Activated CD8-positive, alpha-beta memory T cell treated with anti-CD3 and anti-CD28 coated beads, Interleukin-2, amount 10 ng/mL, durations not matched to agents 7 days and 5 days (primary cell): Measurements from ENCODE around the gene ARHGEF1. TPM values are rescaled to one million over a fixed set of nuclear protein-coding genes. Genes with fewer than 3 reads are reported as not detected.
A peak's percentile ranks its signal among the peaks of the same experiment; 100 is the strongest.
"Not testable (repeated sequence)": the region's sequence is repeated elsewhere in the genome, so short reads cannot be mapped to it uniquely, and the experiment has no call there.

Experiments used
- ATAC-seq: fragments of 150-1000 bp; cut with Tn5 transposase; one replicate; pipeline ENCODE4 v1.10.0; 2021; ENCODE audit warnings: moderate library complexity
- CTCF ChIA-PET: fragments of 350-600 bp; sonication (Branson Sonifier 250); formaldehyde crosslinking; loops from one replicate; lab custom pipeline; 2021; ENCODE audit warnings: antibody characterized with exemption; lab: Charles Lee
- DNase-seq: peaks from one replicate; pipeline ENCODE4 v3.0.0-alpha.2; 2020
- H3K27ac Mint-ChIP-seq: one replicate; pipeline ENCODE4 v1.8.0; 2021; ENCODE audit warnings: mild to moderate bottlenecking, mixed read lengths
- H3K27me3 Mint-ChIP-seq: one replicate; pipeline ENCODE4 v1.8.0; 2021; ENCODE audit warnings: mixed read lengths
- H3K36me3 Mint-ChIP-seq: one replicate; pipeline ENCODE4 v1.8.0; 2021; ENCODE audit warnings: mild to moderate bottlenecking, mixed read lengths
- H3K4me1 Mint-ChIP-seq: one replicate; pipeline ENCODE4 v1.8.0; 2021; ENCODE audit warnings: mixed read lengths
- H3K4me3 Mint-ChIP-seq: one replicate; pipeline ENCODE4 v1.8.0; 2021; ENCODE audit warnings: mild to moderate bottlenecking, moderate library complexity, mixed read lengths
- H3K9me3 Mint-ChIP-seq: one replicate; pipeline ENCODE4 v1.8.0; 2022; ENCODE audit warnings: low read depth, mixed read lengths
- total RNA-seq, 2 experiments: library from RNA; stranded (reverse); gene quantifications; one replicate each; pipeline ENCODE4 v1.2.3, GENCODE V29; 2021

The ARHGEF1 gene
- total RNA-seq, 2 experiments from 2014 or later = 545 to 682 TPM

DNA sequence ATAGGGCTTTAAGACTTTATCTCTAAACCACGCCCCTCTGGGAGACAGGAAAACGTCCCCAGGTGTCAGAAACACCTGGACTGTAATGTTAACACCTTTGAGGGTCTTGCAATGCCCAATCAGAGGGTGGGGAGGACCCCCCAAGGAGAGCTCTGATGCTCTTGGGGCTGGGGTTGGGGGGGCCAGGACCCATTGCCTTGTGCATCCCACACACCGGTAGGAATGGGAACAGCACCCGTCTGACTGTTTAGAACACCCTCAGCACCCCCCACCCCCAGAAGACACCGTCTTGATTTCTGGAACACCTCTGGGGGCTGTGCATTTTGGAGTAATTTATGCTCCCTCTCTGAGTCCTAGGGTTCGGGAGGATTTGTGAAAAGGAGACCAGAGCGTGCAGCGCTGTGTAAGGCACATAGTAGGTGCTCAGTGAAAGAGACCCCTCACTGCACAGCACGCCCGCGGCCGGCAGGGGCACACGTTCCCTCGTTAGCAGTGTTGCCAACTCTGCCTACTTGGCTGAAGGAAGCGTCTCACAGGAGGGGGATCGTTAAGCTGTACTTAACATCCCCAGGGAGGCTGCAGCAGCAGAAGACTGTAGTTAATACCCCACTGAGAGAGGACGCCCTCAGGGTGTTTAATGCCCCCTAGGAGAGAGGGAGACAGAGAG, 48.1 kb downstream of the ARHGEF1 start:
- DNase-seq (no peak), ATAC-seq (no peak)
- CTCF ChIA-PET = interaction anchor here (1.1 to 2.1 kb wide), 6 partner anchors 15 to 76 kb away, joined by 3 to 8 read pairs (median 4); partner anchors contain the start of gene RPS19
- Mint-ChIP-seq H3K36me3 (no peaks in the 10 kb centered on the region), H3K4me1 (peaks cover 30% of the 10 kb centered on the region), H3K9me3 (no peaks in the 10 kb centered on the region), H3K27me3 (peaks cover 40% of the 10 kb centered on the region), H3K4me3 (no peak overlapping the region), H3K27ac (no peak overlapping the region)

DNA sequence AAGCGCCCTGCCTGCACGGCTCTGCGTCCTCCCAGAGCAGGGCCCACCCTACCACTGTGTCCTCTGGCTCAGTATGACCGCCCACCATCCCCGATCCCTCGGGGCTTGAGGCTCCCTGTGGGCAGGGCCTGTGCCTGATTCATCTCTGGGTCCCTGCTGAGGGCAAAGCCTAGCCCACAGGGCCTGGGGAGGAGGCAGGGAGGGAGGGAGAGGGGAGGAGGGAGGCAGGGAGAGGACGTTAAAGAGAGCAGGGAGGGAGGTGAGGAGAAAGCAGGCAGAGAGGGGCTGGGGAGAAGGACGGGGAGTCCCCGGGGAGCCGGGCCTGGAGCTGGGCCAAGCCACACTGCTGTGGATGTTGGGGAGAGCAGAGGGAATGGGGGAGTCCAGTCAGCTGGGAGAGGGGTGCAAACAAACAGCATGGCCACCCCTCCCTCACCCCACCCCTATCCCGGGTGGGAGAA, 49.3 kb downstream of the ARHGEF1 start:
- Mint-ChIP-seq H3K4me1 (peaks cover 38% of the 10 kb centered on the region), H3K27me3 (peaks cover 47% of the 10 kb centered on the region)
- CTCF ChIA-PET = interaction anchor here (1.5 kb wide), 1 partner anchor 59 kb away, joined by 7 read pairs; no protein-coding TSS in a partner anchor

DNA sequence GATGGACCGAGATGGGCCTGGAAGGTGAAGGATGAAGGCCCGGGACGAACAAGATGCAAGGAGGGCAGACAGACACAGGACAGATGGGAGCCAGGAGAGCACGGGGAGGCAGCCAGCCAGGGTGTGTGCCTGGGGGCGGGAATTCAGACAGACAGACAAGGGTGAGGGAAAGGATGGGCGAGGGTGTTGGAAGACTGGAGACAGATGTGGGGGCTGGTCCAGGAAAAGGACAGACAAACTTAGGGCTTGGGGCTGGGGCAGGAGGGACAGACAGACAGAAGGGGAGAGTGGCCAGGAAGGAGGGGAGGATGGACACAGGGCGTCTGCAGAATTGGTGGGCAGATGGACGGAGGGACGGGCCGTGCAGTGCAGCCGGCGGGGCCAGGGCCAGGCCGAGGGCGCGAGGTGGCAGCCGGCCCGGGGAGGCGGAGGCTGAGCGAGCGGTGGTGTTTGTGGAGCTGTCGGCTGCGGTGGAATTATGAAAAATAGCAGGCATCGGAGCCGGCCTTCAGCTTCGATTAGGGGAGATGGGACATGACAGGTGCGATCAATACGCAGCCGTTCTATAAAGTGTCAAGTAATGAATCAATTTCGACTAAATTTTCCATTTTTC, 49.8 kb downstream of the ARHGEF1 start:
- Mint-ChIP-seq H3K36me3 (no peaks in the 10 kb centered on the region), H3K4me1 (peaks cover 42% of the 10 kb centered on the region), H3K4me3 (no peak overlapping the region), H3K27me3 (peaks cover 51% of the 10 kb centered on the region), H3K9me3 (no peaks in the 10 kb centered on the region), H3K27ac (no peak overlapping the region)
- CTCF ChIA-PET = interaction anchor here (1.5 to 2.9 kb wide), 3 partner anchors 12 to 59 kb away, joined by 7 to 16 read pairs (median 12); no protein-coding TSS in a partner anchor
- no peak for DNase-seq
- ATAC-seq = no peak

More for the DNA sequence above, 49.3 kb downstream of the ARHGEF1 start:
- ATAC-seq = no peak
- Mint-ChIP-seq H3K9me3 (no peaks in the 10 kb centered on the region), H3K4me3 (no peak overlapping the region), H3K36me3 (no peaks in the 10 kb centered on the region), H3K27ac (no peak overlapping the region)
- DNase-seq = no peak

DNA sequence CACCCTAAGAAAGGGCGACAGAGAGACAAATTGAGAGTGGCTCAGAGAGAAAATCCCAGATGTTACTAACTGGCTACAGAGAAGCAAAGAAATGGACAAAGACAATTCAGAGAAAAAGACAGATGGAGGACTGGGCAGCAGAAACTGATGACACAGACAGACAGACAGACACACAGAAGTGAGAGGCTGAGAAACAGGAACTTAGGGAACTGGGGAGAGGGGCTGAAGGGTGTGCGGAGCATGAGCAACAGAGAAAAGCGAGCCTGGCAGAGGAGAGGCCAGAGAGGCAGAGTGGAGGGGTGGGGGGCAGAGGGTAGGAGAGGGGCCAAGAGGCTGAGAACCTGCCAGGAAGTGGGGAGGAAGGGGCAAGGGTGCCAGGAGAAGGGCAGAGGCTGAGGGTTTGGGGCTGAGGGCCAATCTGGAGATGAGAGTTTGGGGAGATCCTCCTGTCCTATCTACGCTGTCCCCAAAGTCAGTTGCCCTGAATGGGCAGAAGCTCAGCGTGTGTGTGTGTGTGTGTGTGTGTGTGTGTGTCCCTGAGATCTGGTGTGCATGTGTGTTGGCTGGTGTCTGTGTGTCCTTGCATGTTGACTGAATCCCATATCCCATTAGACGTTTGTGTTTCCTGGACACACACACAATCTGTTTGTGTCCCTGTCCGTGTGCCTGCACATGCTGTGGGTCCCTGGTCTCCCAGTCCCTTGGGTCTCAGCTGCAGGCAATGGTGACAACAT, 50.9 kb downstream of the ARHGEF1 start:
- Mint-ChIP-seq H3K4me1 (peaks cover 38% of the 10 kb centered on the region), H3K4me3 (no peak overlapping the region), H3K27ac (peak overlapping the region; percentile 16), H3K9me3 (no peaks in the 10 kb centered on the region), H3K27me3 (peaks cover 50% of the 10 kb centered on the region), H3K36me3 (no peaks in the 10 kb centered on the region)
- CTCF ChIA-PET = interaction anchor here (1.0 to 2.9 kb wide), 6 partner anchors 11 to 73 kb away, joined by 3 to 16 read pairs (median 5); no protein-coding TSS in a partner anchor
- no peak for DNase-seq
- no peak for ATAC-seq

DNA sequence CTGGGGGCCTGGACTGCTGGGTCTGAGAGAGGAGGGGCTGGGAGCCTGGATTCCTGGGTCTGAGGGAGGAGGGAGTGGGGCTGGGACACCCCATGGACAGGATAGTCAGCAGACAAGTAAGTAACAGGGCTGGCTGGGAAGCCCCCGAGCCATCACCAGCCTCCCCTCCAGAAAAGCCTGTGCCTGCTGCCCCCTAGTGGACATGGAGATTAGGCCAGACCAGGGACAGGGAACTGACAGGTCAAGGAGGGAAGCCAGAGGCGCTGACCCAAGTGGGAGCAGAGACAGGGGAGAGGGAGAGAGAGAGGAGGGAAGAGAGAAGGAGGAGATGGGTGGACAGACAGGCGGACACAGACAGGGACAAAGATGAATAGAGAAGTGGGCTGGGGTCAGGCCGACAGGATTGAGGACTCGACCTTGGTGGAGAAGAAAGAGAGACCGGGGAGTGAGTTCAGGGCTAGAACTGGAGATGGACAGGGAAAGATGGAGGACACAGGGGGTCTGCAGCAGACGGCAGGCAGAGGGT, 51.9 kb downstream of the ARHGEF1 start:
- H3K4me1 Mint-ChIP-seq = peaks cover 33% of the 10 kb centered on the region
- peak overlapping the region; percentile 44 for H3K27ac Mint-ChIP-seq
- peaks cover 42% of the 10 kb centered on the region for H3K27me3 Mint-ChIP-seq
- H3K4me3 Mint-ChIP-seq = no peak overlapping the region
- no peaks in the 10 kb centered on the region for H3K36me3 Mint-ChIP-seq
- DNase-seq = peak; percentile 84
- no peaks in the 10 kb centered on the region for H3K9me3 Mint-ChIP-seq
- CTCF ChIA-PET = interaction anchor here (1.0 to 2.9 kb wide), 5 partner anchors 17 to 74 kb away, joined by 3 to 16 read pairs (median 4); no protein-coding TSS in a partner anchor
- ATAC-seq = peak; percentile 79

DNA sequence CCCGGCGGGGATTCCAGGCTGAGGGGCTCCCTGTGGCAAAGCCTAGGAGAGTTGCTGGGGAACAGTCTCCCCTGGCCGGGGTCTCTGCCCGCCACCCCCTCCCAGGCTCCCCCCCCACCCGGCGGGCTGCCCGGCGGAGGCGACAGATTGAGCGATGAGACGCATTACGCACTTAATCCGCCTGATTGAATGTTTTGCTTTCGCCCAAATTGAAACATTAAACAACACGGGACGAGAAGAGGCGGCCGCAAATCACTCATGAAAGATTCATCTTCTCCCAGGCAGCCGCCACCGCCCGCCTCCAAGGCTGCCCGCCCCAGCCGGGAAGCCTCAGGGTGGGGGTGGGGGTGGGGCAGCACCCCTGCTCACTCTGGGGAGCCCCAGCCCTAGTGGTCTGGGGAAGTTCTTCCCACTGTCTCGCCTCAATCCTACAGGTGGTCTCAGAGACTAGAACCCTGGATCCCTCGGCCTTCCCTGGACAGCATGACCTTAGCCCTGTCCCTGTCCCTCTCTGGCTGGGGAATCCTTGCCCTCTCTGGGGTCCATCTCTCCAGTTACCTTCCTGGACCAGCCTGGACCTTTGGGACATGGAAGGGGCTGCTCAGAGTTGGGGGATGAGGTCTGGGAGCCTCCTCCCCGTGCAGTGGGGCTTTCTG, 52.9 kb downstream of the ARHGEF1 start:
- no peak for DNase-seq
- H3K4me3 Mint-ChIP-seq = no peak overlapping the region
- H3K36me3 Mint-ChIP-seq = no peaks in the 10 kb centered on the region
- no peaks in the 10 kb centered on the region for H3K9me3 Mint-ChIP-seq
- no peak for ATAC-seq
- H3K27me3 Mint-ChIP-seq = peaks cover 35% of the 10 kb centered on the region
- H3K4me1 Mint-ChIP-seq = peaks cover 32% of the 10 kb centered on the region
- no peak overlapping the region for H3K27ac Mint-ChIP-seq
- CTCF ChIA-PET = interaction anchor here (0.6 to 2.9 kb wide), 8 partner anchors 10 to 76 kb away, joined by 3 to 16 read pairs (median 8); partner anchors contain the start of gene RPS19

DNA sequence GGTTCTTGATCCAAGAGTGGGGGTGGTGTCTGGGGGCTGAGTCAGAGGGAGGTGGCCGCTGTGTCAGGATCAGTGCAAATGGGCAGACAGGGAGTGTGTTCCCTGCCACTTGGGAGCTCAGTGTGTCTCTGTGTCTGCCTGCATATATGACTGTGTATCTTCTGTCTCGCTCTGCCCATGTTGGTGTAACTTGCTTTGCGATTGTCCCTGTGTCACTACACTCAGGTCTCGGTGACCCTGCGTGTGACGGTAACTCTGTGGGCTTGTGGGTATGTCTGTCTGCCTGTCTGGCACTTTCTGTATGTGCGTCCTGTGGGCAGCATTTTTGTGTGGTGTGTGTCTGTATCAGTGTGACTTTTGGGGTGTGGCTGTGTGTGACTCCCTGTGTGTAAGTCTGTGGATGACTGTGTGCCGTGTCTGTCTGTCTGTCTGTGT, 53.4 kb downstream of the ARHGEF1 start:
- Mint-ChIP-seq H3K4me3 (no peak overlapping the region), H3K9me3 (no peaks in the 10 kb centered on the region), H3K36me3 (no peaks in the 10 kb centered on the region), H3K27ac (no peak overlapping the region), H3K4me1 (peaks cover 35% of the 10 kb centered on the region), H3K27me3 (peaks cover 35% of the 10 kb centered on the region)
- DNase-seq = no peak
- peak; percentile 16 for ATAC-seq
- CTCF ChIA-PET = interaction anchor here (1.0 to 2.3 kb wide), 6 partner anchors 9 to 77 kb away, joined by 3 to 12 read pairs (median 8); partner anchors contain the start of gene RPS19

DNA sequence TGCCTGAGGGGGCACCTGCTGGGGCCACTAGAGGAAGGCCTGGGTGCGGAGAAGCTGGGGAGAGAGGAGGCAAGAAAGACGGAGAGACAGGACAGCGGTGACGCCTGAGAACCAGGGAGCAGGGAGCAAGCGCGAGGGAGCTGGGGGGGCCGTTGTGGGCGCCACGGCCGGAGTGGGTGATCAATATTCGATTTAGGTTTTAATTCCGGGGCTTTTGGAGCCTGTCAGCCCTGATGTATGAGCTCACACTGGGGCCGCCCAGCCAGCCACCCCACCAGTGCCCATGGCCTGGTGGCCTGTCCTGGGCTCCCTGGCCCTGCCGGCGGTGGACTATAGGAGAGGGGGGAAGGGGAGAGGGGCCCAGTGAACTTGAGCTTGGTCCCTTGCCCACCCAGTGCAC, 54.0 kb downstream of the ARHGEF1 start:
- H3K4me1 Mint-ChIP-seq = peaks cover 40% of the 10 kb centered on the region
- H3K9me3 Mint-ChIP-seq = no peaks in the 10 kb centered on the region
- ATAC-seq (no peak), DNase-seq (no peak)
- CTCF ChIA-PET = interaction anchor here (0.9 to 2.3 kb wide), 8 partner anchors 9 to 98 kb away, joined by 3 to 12 read pairs (median 6); partner anchors contain the start of gene RPS19
- H3K4me3 Mint-ChIP-seq = no peak overlapping the region
- H3K36me3 Mint-ChIP-seq = no peaks in the 10 kb centered on the region
- H3K27me3 Mint-ChIP-seq = peaks cover 39% of the 10 kb centered on the region
- no peak overlapping the region for H3K27ac Mint-ChIP-seq

DNA sequence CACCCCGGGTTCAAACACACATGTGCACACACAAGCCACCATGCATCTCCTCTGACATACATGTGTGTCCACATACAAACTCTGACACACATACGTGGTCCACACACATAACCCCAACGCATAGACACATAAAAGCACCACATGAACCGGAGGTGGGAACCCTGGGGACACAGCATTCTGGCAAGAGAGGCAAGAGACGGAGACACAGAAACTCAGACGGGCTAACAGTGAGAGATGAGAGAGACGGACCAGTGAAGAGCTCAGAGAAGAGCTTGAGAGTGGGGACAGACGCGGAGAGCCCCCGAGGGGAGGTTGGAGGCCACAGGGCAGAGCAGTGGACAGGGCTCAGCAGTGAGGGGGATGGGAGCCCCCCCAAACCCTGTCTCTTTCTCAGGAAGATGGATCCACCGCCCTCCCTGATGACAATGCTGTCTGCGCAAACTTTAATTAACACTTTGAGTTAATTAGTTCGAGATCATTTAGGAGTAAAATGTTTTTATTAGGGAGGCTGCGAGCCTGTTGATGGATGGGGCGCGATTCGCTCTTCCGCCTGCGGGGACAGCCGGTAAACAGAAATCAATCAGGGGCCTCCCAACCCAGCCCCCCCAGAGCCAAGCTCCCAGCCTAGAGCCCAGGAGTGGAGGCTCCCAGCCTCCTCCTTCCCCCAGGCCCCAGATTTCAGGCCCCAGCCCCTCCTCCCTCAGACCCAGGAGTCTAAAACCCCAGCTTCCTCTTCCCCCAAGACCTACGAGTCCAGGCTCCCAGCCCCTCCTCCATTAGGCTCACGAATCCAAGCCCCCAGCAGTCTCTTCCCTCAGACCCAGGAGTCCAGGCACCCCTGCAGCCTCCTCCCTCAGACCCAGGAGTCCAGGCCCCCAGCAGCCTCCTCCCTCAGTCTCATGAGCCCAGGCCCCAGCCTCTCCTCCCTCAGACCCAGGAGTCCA, 54.8 kb downstream of the ARHGEF1 start:
- Mint-ChIP-seq H3K4me3 (no peak overlapping the region), H3K4me1 (peaks cover 40% of the 10 kb centered on the region), H3K27ac (no peak overlapping the region), H3K36me3 (no peaks in the 10 kb centered on the region), H3K27me3 (peaks cover 39% of the 10 kb centered on the region), H3K9me3 (no peaks in the 10 kb centered on the region)
- ATAC-seq (no peak), DNase-seq (no peak)
- CTCF ChIA-PET = interaction anchor here (0.9 to 2.3 kb wide), 8 partner anchors 8 to 97 kb away, joined by 3 to 12 read pairs (median 6); partner anchors contain the start of gene RPS19

DNA sequence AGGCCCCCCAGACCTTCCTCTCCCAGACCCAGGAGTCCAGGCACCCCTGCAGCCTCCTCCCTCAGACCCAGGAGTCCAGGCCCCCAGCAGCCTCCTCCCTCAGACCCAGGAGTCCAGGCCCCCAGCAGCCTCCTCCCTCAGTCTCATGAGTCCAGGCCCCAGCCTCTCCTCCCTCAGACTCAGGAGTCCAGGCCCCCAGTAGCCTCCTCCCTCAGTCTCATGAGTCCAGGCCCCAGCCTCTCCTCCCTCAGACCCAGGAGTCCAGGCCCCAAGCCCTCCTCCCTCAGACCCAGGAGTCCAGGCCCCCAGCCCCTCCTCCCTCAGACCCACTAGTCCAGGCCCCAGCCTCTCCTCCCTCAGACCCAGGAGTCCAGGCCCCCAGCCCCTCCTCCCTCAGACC, 56.2 kb downstream of the ARHGEF1 start:
- not testable (repeated sequence) for H3K36me3 Mint-ChIP-seq, H3K4me3 Mint-ChIP-seq, ATAC-seq, H3K9me3 Mint-ChIP-seq, H3K27ac Mint-ChIP-seq, DNase-seq
- Mint-ChIP-seq H3K4me1 (peaks cover 40% of the 10 kb centered on the region), H3K27me3 (peaks cover 37% of the 10 kb centered on the region)
- CTCF ChIA-PET = interaction anchor here (0.6 to 1.0 kb wide), 2 partner anchors 9 to 49 kb away, joined by 3 read pairs; no protein-coding TSS in a partner anchor

DNA sequence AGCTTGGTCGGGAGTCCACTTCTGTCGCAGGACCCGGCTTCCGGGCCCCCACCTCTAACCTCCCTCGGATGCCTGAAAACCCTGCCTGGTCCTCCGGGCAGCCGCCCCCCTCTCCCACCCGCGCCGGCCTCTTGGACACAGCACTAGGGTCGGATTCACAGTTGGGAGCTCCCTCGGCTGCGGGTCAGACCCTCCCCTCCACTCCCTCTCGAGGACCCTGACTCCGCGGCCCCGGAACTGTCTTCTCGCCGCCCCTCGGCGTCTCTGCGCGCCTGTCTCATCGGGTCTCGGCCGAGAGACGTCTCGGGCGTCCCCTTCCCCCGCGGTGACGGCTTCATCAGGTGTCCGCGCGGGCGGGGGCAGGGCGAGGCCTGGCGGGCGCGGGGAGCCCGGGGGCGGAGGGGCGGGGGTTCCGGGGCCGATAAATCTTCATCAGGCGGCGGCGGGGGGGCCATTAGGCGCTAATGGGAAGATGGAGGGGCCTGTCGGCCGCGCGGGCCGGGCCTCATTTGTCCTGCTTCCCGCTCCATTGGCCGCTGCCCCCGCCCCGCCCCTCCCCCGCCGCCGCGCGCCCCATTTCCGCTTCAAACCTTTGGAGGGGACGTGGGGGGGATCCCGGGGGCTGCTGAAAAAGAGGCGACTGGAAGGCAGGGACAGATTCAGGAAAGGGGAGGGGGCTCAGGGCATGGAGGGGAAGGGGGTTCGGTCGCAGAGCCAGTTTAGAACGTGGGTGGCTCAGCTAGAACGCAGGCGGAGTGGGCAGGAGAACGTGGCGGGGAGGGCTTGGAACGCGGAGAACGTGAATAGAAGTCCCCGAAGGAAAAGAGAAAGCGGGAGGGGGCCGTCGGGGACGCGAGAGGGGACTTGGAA, 57.1 kb downstream of the ARHGEF1 start:
- Mint-ChIP-seq H3K4me1 (peaks cover 41% of the 10 kb centered on the region), H3K9me3 (no peaks in the 10 kb centered on the region), H3K4me3 (peak overlapping the region; percentile 72), H3K27ac (peak overlapping the region; percentile 68), H3K27me3 (peaks cover 34% of the 10 kb centered on the region), H3K36me3 (peaks cover 1% of the 10 kb centered on the region)
- no peak for DNase-seq
- CTCF ChIA-PET = interaction anchor here (0.6 to 1.0 kb wide), 2 partner anchors 10 to 50 kb away, joined by 3 read pairs; no protein-coding TSS in a partner anchor
- peak; percentile 31 for ATAC-seq
